Karpas-422 (cell line): ENCODE measurements around the gene CNTNAP2. TPM values are rescaled to one million over a fixed set of nuclear protein-coding genes. Genes with fewer than 3 reads are reported as not detected.

Experiments used
- DNase-seq: peaks from one replicate; pipeline ENCODE4 v3.0.0-alpha.2; 2015
- H2AFZ ChIP-seq: fragments of 200-600 bp; sonication (generic); 2 replicates; pipeline ENCODE4 v1.6.1; 2014; ENCODE audit warnings: antibody characterized with exemption, low read length, mixed read lengths
- H3K27ac ChIP-seq: fragments of 200-600 bp; sonication (generic); 2 replicates; pipeline ENCODE4 v1.5.1; 2014; ENCODE audit warnings: mild to moderate bottlenecking, low read length, moderate library complexity
- H3K27me3 ChIP-seq: fragments of 200-600 bp; sonication (generic); 2 replicates; pipeline ENCODE4 v1.6.1; 2014; ENCODE audit warnings: low read length, mixed read lengths
- H3K36me3 ChIP-seq: fragments of 200-600 bp; sonication (generic); 2 replicates; pipeline ENCODE4 v1.6.1; 2014; ENCODE audit warnings: low read length, mixed read lengths; ENCODE audit not compliant: insufficient read depth
- H3K4me1 ChIP-seq: fragments of 200-600 bp; sonication (generic); 2 replicates; pipeline ENCODE4 v1.6.1; 2014; ENCODE audit warnings: mild to moderate bottlenecking, low read length, mixed read lengths
- H3K4me2 ChIP-seq: fragments of 200-600 bp; sonication (generic); 2 replicates; pipeline ENCODE4 v1.6.1; 2014; ENCODE audit warnings: low read length, low read depth, mild to moderate bottlenecking; ENCODE audit not compliant: poor library complexity, severe bottlenecking
- H3K4me3 ChIP-seq: fragments of 200-600 bp; sonication (generic); 2 replicates; pipeline ENCODE4 v1.5.1; 2014; ENCODE audit warnings: mild to moderate bottlenecking, antibody characterized with exemption, low read length, mixed read lengths
- H3K79me2 ChIP-seq: fragments of 200-600 bp; sonication (generic); 2 replicates; pipeline ENCODE4 v1.6.1; 2014; ENCODE audit warnings: mild to moderate bottlenecking, low read length, mixed read lengths
- H3K9ac ChIP-seq: fragments of 200-600 bp; sonication (generic); 2 replicates; pipeline ENCODE4 v1.6.0; 2014; ENCODE audit warnings: low read length
- H3K9me2 ChIP-seq: fragments of 200-600 bp; sonication (generic), shearing (Covaris generic); replicated peaks from 2 replicates; pipeline ENCODE4 v1.6.0; 2014; ENCODE audit warnings: mild to moderate bottlenecking, low read length, moderate library complexity; ENCODE audit not compliant: insufficient read depth
- H3K9me3 ChIP-seq: fragments of 300-700, 200-600 bp; sonication (generic); 2 replicates; pipeline ENCODE4 v1.6.1; 2014; ENCODE audit warnings: low read length, mixed read lengths
- H4K20me1 ChIP-seq: fragments of 200-600 bp; sonication (generic); 2 replicates; pipeline ENCODE4 v1.6.1; 2014; ENCODE audit warnings: mild to moderate bottlenecking, antibody characterized with exemption, low read length, low read depth; ENCODE audit not compliant: insufficient read depth
- total RNA-seq: library from RNA; depleted of rRNA; stranded (reverse); fragments of >200 nt; shearing (Covaris generic); gene quantifications from 2 replicates; pipeline ENCODE4 v1.2.3, GENCODE V29; 2014; ENCODE audit warnings: low replicate concordance

The CNTNAP2 gene
- total RNA-seq, 1 experiment from 2014 or later = not detected

DNA sequence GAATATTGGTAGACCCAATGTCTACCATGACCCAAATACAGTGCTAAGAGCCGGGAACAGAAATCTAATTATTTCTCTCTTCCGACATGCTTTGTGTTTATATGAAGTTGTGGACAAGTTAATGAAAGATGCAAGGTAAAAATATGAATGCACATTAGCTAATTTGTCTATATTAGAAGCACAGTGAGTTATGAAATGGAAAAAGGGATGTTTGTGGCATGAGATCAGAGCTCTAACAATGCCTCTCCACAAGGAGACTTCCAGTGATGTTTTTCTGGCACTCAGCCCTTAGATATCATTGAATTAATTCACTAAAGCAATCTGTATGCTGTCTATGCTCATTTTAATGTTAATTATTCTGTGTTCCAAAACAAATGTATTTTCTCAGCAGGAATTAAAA is 897.2 kb downstream of the CNTNAP2 start:
- no peaks in the 10 kb centered on the region for H3K9me2 ChIP-seq
- H3K27ac ChIP-seq = no peak overlapping the region
- no peaks in the 10 kb centered on the region for H3K27me3 ChIP-seq
- H2AFZ ChIP-seq = no peak overlapping the region
- no peak overlapping the region for H3K4me2 ChIP-seq
- no peak overlapping the region for H3K9ac ChIP-seq
- no peaks in the 10 kb centered on the region for H3K79me2 ChIP-seq
- no peak overlapping the region for H3K4me3 ChIP-seq
- DNase-seq = no peak
- peaks cover 33% of the 10 kb centered on the region for H3K9me3 ChIP-seq
- no peaks in the 10 kb centered on the region for H4K20me1 ChIP-seq
- H3K4me1 ChIP-seq = no peaks in the 10 kb centered on the region
- no peaks in the 10 kb centered on the region for H3K36me3 ChIP-seq

- no peaks in the 10 kb centered on the region for H3K36me3 ChIP-seq
- H2AFZ ChIP-seq = no peak overlapping the region
- H3K4me1 ChIP-seq = no peaks in the 10 kb centered on the region
- no peaks in the 10 kb centered on the region for H3K27me3 ChIP-seq
- peaks cover 29% of the 10 kb centered on the region for H3K9me3 ChIP-seq
- no peaks in the 10 kb centered on the region for H3K9me2 ChIP-seq
- H4K20me1 ChIP-seq = no peaks in the 10 kb centered on the region
- H3K9ac ChIP-seq = no peak overlapping the region
- no peaks in the 10 kb centered on the region for H3K79me2 ChIP-seq
- no peak overlapping the region for H3K4me3 ChIP-seq
- no peak overlapping the region for H3K27ac ChIP-seq
- no peak overlapping the region for H3K4me2 ChIP-seq
- DNase-seq = no peak
Observed at GRCh38 chr7:147014286-147014955, 897.8 kb downstream of the CNTNAP2 start.

DNA sequence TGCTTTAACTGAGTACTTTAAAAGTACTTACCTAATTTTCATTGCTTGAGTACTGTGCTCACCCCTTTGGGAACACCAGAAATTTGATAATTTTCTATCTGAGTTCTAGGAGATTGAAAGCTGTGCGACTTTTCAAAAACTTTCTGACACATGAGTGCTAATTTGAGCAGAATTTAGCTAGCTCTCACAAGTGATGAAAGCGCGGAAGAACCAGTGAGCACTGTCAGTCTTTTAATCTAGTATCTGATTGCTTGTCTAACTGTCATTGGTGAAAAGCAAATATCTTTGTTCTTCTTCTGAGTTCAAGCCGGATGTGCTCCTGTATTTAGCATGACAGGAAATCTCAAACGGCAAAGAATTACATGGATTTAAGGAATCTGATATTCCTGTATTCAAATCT is 899.4 kb downstream of the CNTNAP2 start:
- no peak overlapping the region for H3K4me3 ChIP-seq
- no peak for DNase-seq
- H3K27me3 ChIP-seq = no peaks in the 10 kb centered on the region
- no peak overlapping the region for H3K27ac ChIP-seq
- H3K4me1 ChIP-seq = no peaks in the 10 kb centered on the region
- H2AFZ ChIP-seq = no peak overlapping the region
- H3K79me2 ChIP-seq = no peaks in the 10 kb centered on the region
- no peaks in the 10 kb centered on the region for H3K36me3 ChIP-seq
- H3K9me2 ChIP-seq = no peaks in the 10 kb centered on the region
- H3K9ac ChIP-seq = no peak overlapping the region
- peaks cover 28% of the 10 kb centered on the region for H3K9me3 ChIP-seq
- H4K20me1 ChIP-seq = no peaks in the 10 kb centered on the region
- no peak overlapping the region for H3K4me2 ChIP-seq

GRCh38 chr7:147022056-147022455 is 905.5 kb downstream of the CNTNAP2 start:
- Histone ChIP-seq H2AFZ (no peak overlapping the region), H3K9me3 (peaks cover 8% of the 10 kb centered on the region), H3K27me3 (no peaks in the 10 kb centered on the region), H3K36me3 (no peaks in the 10 kb centered on the region), H3K4me2 (no peak overlapping the region), H3K9me2 (no peaks in the 10 kb centered on the region), H3K4me3 (no peak overlapping the region), H3K4me1 (no peaks in the 10 kb centered on the region), H3K79me2 (no peaks in the 10 kb centered on the region), H3K27ac (no peak overlapping the region), H4K20me1 (no peaks in the 10 kb centered on the region), H3K9ac (no peak overlapping the region)
- DNase-seq = no peak

DNA sequence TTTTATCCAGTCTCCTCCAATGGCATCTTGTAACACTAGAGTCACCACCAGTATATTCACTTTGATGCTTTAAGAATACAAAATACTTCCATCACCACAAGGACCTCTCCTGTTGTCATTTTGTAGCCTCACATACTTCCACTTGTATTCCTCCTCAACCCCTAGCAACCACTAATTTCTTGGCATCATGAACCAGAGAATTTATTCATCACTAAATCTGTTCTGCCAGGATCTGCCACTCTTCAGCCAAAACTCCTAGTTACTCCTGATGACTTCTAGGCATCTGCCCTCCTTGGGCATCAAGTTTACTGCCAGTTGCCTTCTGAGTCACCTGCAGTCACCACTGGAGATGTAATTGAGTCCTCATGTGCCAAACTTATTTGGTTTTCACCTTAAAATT is 906.8 kb downstream of the CNTNAP2 start:
- Histone ChIP-seq H3K27ac (no peak overlapping the region), H3K27me3 (no peaks in the 10 kb centered on the region), H3K9me2 (no peaks in the 10 kb centered on the region), H3K4me3 (no peak overlapping the region), H3K36me3 (no peaks in the 10 kb centered on the region), H3K9ac (no peak overlapping the region), H3K9me3 (peaks cover 11% of the 10 kb centered on the region), H3K4me2 (no peak overlapping the region), H4K20me1 (no peaks in the 10 kb centered on the region), H3K79me2 (no peaks in the 10 kb centered on the region), H2AFZ (no peak overlapping the region), H3K4me1 (no peaks in the 10 kb centered on the region)
- no peak for DNase-seq

DNA sequence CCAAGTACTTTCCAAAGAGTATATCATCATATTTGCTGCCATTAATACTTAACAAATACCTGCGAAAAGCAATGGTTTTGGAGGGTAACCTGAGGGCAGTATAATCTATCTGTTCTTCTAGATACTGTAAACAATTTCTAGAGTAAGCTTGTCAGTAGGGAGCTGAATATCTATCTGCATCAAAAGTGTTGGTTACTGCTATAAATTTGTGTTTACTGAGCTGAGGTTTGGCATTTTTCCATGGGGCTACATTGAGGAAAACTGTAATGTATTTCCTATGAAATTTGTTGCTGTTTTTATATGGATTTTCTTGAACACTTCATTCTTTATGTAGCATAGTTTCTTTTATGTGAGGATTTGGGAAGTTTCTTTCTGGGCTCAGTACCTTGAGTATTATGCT is 913.4 kb downstream of the CNTNAP2 start:
- Histone ChIP-seq H3K4me2 (no peak overlapping the region), H3K4me3 (no peak overlapping the region), H3K79me2 (no peaks in the 10 kb centered on the region), H3K9me2 (no peaks in the 10 kb centered on the region), H3K9me3 (peaks cover 15% of the 10 kb centered on the region; the same call in 1 of the 2 replicates), H3K27me3 (no peaks in the 10 kb centered on the region), H2AFZ (no peak overlapping the region), H3K27ac (no peak overlapping the region), H3K9ac (no peak overlapping the region), H3K36me3 (no peaks in the 10 kb centered on the region), H3K4me1 (no peaks in the 10 kb centered on the region), H4K20me1 (no peaks in the 10 kb centered on the region)
- DNase-seq = no peak

- H3K9me2 ChIP-seq = no peaks in the 10 kb centered on the region
- peaks cover 5% of the 10 kb centered on the region; the same call in 1 of the 2 replicates for H3K9me3 ChIP-seq
Observed at GRCh38 chr7:147033641-147034040, 917.0 kb downstream of the CNTNAP2 start.

GRCh38 chr7:147041438-147041837 is 924.8 kb downstream of the CNTNAP2 start:
- H3K9ac ChIP-seq = no peak overlapping the region
- no peak overlapping the region for H3K4me2 ChIP-seq
- H3K4me1 ChIP-seq = no peaks in the 10 kb centered on the region
- H4K20me1 ChIP-seq = no peaks in the 10 kb centered on the region
- H3K9me2 ChIP-seq = no peaks in the 10 kb centered on the region
- no peak for DNase-seq
- H3K27me3 ChIP-seq = no peaks in the 10 kb centered on the region
- no peak overlapping the region for H3K4me3 ChIP-seq
- H2AFZ ChIP-seq = no peak overlapping the region
- H3K27ac ChIP-seq = no peak overlapping the region
- H3K79me2 ChIP-seq = no peaks in the 10 kb centered on the region
- H3K36me3 ChIP-seq = no peaks in the 10 kb centered on the region
- H3K9me3 ChIP-seq = peaks cover 13% of the 10 kb centered on the region; the same call in 1 of the 2 replicates

More at GRCh38 chr7:147033641-147034040, 917.0 kb downstream of the CNTNAP2 start:
- no peak for DNase-seq
- Histone ChIP-seq H3K79me2 (no peaks in the 10 kb centered on the region), H3K9ac (no peak overlapping the region), H3K4me3 (no peak overlapping the region), H3K27ac (no peak overlapping the region), H4K20me1 (no peaks in the 10 kb centered on the region), H3K36me3 (no peaks in the 10 kb centered on the region), H3K4me2 (no peak overlapping the region), H3K27me3 (no peaks in the 10 kb centered on the region), H3K4me1 (no peaks in the 10 kb centered on the region), H2AFZ (no peak overlapping the region)
